Hematopoietic multipotent progenitor cell treated with erythropoietin and hydrocortisone succinate and interleukin-3 and kit ligand, for 17 days (in vitro differentiated cells): ENCODE measurements around the gene CDK5RAP3.
"Not testable (repeated sequence)": the region's sequence is repeated elsewhere in the genome, so short reads cannot be mapped to it uniquely, and the experiment has no call there.

ENCODE experiments used
- DNase-seq: peaks from one replicate; pipeline ENCODE4 v3.0.0-alpha.2; 2015; ENCODE audit warnings: low spot score

CDK5RAP3 gene

GRCh38 chr17:47975823-47976205 is 4.9 kb downstream of the CDK5RAP3 start:
- DNase-seq, result no peak

GRCh38 chr17:47978324-47978723 is 7.4 kb downstream of the CDK5RAP3 start:
- peak; percentile 51 for DNase-seq

- no peak for DNase-seq
These were observed 9.6 kb downstream of the CDK5RAP3 start for GRCh38 chr17:47980541-47980940.

- no peak for DNase-seq
These were observed 10.5 kb downstream of the CDK5RAP3 start for GRCh38 chr17:47981462-47981861.

GRCh38 chr17:47982091-47982617 is 11.2 kb downstream of the CDK5RAP3 start:
- no peak for DNase-seq

GRCh38 chr17:47982645-47983390 is 11.9 kb downstream of the CDK5RAP3 start:
- no peak for DNase-seq

GRCh38 chr17:47983492-47984223 is 12.7 kb downstream of the CDK5RAP3 start:
- DNase-seq, result no peak

GRCh38 chr17:47986520-47986919 is 15.6 kb downstream of the CDK5RAP3 start:
- DNase-seq, result no peak

- no peak for DNase-seq
These were observed 16.4 kb downstream of the CDK5RAP3 start for GRCh38 chr17:47987240-47987835.

- not testable (repeated sequence) for DNase-seq
These were observed 17.5 kb downstream of the CDK5RAP3 start for GRCh38 chr17:47988445-47988844.

GRCh38 chr17:47989159-47989558 is 18.2 kb downstream of the CDK5RAP3 start:
- no peak for DNase-seq

- DNase-seq, result no peak
These were observed 18.8 kb downstream of the CDK5RAP3 start for GRCh38 chr17:47989700-47990099.

- DNase-seq, result no peak
These were observed 20.2 kb downstream of the CDK5RAP3 start for GRCh38 chr17:47990962-47991731.

GRCh38 chr17:47992216-47992615 is 21.3 kb downstream of the CDK5RAP3 start:
- DNase-seq, result no peak

GRCh38 chr17:47993031-47993564 is 22.2 kb downstream of the CDK5RAP3 start:
- no peak for DNase-seq

GRCh38 chr17:47993964-47994363 is 23.1 kb downstream of the CDK5RAP3 start:
- DNase-seq, result no peak

- no peak for DNase-seq
These were observed 23.8 kb downstream of the CDK5RAP3 start for GRCh38 chr17:47994724-47995123.

GRCh38 chr17:47995241-47995935 is 24.5 kb downstream of the CDK5RAP3 start:
- no peak for DNase-seq

- no peak for DNase-seq
These were observed 25.3 kb downstream of the CDK5RAP3 start for GRCh38 chr17:47996201-47996600.

- no peak for DNase-seq
These were observed 26.7 kb downstream of the CDK5RAP3 start for GRCh38 chr17:47997586-47997985.

- DNase-seq, result no peak
These were observed 27.1 kb downstream of the CDK5RAP3 start for GRCh38 chr17:47998044-47998443.
